GM19372 (cell line): ENCODE measurements around the gene ASTN2.

Experiments
- ATAC-seq: cut with Tn5 transposase; IDR thresholded peaks from one replicate; pipeline ENCODE4 v1.9.1; 2021; ENCODE audit warnings: mild to moderate bottlenecking, low read depth, moderate library complexity; ENCODE audit not compliant: unreplicated experiment

ASTN2 gene

DNA sequence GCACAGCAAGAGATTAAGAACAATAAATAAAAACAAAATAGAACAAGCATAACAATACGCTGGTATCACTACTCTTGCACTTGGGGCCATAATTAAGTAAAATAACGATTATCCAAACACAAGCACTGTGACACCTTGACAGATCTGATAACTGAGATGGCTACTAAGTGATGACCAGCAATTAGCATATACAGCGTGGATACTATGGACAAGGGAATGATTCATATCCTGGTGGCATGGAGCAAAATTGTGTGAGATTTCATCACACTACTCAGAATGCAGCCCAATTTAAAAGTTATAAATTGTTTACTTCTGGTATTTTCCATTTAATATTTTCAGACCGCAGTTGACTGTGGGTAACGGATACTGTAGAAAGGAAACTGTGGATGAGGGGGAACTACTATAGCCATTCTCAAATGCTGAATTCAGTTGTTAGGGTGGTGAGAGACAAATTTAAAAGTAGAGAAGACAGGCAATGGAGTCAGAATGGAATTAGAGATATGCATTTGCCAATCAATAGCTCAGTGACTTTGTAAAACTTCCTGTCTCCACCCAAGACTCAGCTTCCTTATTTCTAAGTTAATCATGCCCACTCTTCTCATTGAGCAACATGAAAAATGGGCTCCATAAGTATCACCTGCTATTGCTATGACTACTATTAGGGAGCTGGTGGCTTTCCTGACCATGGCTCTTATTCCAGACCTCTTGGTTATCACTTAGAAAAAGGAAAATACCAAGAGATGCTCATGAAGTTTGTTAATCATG lies 427.0 kb downstream of the ASTN2 start:
- ATAC-seq: no peak

DNA sequence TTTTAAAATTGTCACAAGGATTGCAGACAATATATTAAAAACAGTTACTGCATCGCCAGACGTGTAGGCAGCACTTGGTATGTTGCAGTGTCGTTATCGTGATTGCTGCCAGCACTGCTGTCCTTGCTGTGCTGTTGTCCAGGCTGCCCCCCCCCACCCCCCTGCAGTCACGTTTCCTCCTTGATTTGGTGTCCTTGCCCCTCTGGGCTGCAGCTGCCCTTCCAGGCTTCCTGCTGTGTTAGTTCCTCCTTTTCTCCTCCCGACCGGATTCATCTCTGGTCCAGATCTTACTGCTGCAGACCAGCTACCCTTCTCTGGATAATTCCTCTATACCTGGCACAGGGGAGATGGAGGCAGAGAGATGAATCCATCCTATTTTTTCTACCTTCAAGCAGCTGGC lies 428.8 kb downstream of the ASTN2 start:
- ATAC-seq: no peak

DNA sequence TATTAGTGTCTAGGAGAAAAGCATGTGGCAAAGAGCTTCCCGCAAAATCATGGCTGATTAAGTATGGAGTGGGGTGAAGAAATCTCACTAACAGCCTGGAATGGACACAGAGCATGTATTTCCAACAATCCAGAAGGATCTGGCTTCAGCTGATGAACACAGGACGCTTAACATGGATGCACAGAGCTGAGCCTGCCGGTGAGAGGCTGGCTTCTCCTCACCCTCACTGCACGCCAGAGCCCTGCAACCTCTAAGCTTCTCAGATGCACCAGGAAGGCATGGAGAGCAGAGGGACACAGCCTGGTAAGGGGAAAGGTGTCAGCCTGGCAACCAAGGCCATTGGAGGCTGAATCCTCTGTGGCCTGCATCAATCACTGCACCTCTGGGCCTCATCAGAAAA lies 429.3 kb downstream of the ASTN2 start:
- ATAC-seq: no peak

DNA sequence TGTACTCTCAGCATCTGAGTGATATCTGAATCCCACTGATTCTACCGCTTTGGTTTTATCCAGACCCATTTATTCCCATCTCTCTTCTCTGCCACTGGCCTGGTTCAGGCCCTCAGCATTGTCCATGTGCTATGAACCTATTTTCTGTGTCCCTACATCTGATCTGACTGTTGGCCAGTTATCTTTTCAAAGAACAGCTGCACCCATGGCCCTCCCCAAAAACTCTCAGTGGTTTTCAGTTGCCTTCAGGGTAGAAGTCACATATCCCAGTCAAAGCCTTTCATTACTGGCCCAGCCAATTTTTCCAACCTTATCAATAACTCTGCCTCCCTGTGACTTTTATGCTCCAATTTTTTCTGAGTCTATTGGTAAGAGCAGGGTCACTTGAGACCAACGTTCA lies 430.7 kb downstream of the ASTN2 start:
- ATAC-seq: no peak

DNA sequence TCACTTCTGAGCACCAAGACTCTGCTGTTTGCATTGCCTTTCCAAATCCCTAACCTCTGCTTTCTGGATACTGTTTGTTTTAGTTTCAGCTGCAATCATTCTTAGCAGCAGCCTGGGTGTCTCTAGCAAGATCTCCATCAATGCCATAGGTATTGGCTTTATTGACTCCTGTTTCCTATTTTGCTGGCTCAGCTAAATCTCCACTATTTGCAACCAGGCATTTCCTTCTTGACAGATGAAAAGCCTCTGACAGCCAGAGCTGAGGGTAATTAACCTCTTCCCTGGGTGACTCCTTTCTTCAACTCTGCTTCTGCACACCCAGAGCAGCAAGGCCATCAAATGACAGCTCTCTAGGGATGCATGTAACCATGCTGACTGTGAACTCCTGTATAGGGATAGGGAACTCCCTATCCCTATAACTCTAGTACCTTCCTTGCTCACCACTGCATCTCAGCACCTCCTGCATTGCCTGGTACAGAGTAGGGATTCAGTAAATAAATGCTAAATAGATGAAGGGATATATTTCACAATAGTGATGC lies 434.2 kb downstream of the ASTN2 start:
- ATAC-seq: no peak

DNA sequence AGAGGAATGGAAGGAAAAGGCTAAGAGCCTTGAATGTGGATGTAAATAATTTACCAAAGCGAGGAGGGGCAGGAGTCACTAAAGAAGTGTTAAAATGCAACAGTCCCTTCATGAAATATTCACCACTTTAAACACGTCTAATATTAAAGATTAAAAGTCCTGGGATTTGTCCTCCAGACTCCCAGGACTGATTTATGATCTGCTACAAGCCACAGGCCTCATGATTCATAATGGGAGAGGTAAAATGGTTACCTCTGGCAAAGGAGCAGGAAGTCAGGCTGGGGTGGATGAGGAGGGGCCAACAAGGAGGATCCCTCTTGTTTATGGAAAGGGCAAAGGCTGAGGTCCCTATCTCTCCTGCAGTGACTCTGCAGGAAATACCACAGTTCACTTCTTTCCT lies 435.4 kb downstream of the ASTN2 start:
- no peak for ATAC-seq

DNA sequence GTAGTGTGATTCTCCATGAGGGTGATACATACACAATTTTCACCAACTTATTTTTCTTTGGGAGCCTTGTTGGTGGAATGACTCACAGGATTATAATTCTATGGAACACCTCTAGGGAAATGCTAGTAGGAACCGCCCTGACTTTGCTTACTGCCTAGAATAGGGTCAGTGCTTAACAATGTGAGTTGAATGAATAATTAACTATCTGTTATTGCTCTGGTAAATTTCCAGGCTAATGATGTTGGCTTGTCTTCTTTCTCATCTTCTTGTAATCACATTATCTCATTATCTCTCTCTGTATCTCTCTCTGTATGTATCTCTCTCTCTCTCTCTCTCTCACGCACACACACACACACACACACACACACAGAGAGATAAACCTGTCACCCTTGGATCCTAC lies 436.7 kb downstream of the ASTN2 start:
- no peak for ATAC-seq

DNA sequence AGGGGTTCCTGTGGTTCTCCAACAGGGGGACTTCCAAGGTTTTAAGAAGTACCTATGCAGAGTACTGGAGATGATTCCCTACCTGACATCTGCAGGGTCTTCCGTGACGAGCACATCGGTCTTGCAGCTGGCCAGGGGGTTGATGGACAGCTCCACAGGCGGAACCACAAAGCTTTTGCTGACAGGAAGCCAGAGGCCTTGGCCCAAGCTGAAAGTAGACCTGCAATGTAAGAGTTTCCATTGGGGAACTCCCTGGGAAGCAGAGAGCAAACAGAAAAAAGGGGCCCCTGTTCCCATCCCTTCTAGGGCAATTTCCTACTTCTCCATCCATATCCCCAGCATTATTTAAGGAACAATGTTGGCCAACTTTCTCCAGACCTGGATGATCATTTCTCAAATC lies 439.7 kb downstream of the ASTN2 start:
- ATAC-seq: no peak

DNA sequence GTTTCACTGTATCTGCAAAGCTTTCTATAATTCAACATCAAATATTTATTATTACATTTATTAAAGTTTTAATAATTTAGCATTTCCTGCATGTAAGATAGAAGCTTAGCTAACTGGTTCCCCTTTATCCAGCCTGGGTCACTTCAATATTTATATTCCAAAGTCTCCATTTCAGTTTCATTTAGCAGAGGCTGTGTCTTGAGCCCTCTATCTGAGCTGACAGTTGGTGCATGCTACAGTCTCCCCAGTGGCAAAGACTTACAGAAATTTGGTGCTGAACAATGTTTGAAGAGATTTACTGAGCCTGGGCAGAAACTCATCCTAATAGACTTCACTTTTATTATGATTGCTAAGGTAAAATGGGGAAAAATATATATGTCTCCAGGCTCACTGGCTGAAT lies 448.7 kb downstream of the ASTN2 start:
- ATAC-seq: no peak

DNA sequence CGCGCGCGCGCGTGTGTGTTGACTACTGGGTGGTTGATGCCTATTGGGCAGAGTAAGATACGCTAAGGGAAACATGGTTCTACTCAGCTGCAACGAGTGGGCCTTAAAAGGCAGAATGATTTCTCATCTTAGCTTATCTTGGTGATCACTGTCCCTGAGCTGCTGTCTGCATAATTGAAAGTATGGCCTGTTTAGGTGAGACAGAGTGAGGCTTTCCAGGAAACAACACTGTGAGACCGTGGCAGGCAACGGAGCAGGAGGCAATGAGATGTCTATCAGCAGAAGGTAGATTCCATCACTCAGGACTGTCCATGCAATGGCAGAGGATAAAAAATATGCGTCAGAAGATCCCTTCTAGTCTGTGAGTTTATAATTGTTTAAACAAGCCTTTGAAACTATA lies 450.6 kb downstream of the ASTN2 start:
- ATAC-seq: no peak

DNA sequence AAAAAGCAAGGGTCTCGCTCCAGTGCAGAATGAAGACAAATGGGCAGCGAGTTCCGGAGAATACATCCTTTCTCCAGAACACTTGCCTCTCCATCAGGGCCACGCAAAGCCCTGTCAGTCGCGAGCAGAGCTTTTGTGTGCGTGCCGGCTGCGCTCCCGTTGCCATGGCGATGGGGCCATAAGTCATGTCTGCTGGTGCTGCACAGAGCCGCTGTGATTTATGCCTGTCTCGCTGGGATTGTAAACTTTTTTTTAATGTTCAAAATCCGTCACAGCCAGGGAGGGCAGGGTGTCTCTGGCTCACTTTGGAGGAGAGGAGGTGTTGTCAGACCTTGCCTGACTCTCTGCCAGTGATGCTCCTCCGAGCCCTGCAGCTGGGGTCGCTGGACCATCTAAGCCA lies 455.0 kb downstream of the ASTN2 start:
- no peak for ATAC-seq

DNA sequence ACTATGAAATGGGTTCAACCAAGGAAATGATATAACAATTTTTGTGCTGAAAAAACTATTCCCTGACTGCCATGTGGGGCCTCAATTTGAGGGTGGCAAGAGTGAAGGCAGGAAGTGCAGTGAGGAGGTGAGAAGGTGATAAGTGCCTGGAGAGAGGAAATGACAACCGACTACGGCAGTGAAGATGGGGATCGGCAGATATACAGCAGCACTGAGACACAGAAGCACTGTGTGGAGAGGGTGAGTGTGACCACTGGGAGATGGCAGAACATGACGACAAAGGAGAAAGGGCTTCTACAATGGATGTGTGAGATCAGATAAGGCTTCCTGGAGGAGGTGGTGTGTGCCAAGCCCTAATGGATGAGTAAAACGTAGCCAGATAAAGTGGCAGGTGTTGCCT lies 456.0 kb downstream of the ASTN2 start:
- ATAC-seq: no peak

DNA sequence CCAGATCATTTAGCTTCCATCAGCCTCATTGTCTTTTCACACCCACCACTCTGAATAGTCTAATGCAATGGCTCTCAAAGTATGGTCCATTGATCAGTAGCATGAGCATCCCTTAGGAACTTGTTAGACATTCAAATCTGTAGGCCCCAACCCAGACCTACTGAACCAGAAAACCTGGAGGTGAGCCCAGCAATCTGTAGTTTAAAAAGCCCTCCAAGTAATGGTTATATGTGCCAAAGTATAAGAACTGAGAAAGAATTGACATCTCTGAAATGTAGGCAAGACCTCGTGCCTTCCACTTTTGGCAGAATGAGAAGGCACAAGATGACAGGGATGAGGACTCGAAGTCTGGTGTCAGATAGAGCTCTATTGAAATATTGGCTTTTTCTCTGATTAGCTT lies 460.1 kb downstream of the ASTN2 start:
- no peak for ATAC-seq

DNA sequence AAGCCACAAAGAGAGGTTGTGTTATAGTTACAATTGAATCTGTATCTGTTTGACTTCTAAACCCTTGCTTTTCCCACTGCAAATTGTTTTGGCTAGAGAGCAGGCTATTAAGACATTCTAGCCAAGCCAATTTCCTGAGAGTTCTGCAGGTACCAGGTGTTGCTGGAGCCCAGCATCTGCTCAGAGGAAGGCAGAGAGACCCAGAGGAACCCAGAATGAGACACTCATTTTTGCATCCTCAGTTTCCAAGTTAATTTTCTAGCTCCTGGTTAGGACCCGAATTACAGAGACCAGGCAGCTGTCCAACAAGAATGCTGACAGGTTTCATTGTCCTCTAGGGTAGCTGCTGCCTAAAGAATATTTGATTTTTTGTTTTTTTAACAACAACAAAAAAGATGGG lies 461.6 kb downstream of the ASTN2 start:
- ATAC-seq: no peak

DNA sequence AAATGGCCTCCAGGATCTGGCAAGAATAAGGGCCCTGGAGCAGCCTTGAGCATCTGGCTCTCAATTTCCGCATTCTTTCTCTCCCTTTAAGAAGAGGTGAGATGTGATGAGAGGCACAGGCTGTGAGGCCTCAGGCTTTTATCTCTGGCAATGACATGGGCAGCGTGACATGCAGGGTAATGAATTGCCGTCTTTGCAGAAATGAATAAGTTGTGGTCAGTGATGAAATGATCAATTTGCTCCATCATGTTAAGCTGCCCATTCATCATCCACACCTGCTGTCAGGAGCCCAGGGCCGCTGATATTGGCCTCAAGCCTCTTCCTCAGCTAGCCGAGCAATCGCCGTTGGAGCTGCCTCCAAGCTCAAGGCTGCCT lies 462.4 kb downstream of the ASTN2 start:
- no peak for ATAC-seq

DNA sequence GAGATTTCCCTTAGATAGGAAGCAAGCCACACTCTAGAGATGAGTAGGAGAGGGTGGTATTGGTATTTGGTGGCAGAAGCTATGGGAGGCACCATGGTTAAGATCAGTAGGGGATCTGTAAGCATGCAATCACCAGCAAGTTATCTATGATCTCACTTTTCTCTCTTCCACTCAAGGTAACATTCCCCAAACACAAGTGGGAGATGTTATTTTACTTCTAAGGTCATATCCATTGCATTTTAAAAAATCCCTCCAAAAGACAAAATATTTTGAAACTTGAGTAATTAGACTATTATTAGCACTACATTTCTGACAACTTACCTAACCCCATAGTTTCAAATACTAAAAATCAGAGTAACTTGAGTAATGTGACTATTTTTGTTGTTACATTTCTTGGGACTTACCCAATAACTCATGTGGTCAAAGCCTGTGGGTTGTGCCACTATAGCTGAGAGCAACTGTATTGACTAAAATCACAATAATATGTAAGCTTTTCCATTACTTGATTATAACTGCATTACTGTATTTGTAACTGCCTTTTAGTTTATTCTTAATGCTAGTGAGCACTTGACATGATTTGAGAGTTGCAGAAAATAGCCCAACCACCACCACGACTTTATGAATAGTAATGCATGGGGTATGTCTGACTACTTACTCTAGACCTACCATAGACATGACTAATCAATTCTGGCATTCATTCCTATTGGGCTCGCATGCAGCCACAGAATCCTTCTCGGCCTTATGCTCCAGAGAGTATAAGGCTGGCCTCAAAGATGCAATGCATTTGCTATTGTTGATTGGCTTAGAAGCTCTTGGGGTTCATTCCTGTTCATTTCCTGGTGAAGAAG lies 463.0 kb downstream of the ASTN2 start:
- ATAC-seq: peak; percentile 66

DNA sequence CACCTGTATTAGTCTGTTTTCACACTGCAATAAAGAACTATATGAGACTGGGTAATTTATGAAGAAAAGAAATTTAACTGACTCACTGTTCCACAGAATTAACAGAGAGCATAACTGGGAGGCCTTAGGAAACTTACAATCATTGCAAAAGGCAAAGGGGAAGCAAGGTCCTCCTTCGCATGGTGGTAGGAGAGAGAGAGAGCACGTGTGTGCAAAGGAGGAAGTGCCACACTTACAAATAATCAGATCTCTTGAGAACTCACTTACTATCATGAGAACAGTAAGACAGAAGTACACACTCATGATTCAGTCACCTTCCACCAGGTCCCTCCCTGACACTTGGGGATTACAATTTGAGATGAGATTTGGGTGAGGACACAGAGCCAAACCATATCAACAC lies 469.0 kb downstream of the ASTN2 start:
- ATAC-seq: peak; percentile 55

DNA sequence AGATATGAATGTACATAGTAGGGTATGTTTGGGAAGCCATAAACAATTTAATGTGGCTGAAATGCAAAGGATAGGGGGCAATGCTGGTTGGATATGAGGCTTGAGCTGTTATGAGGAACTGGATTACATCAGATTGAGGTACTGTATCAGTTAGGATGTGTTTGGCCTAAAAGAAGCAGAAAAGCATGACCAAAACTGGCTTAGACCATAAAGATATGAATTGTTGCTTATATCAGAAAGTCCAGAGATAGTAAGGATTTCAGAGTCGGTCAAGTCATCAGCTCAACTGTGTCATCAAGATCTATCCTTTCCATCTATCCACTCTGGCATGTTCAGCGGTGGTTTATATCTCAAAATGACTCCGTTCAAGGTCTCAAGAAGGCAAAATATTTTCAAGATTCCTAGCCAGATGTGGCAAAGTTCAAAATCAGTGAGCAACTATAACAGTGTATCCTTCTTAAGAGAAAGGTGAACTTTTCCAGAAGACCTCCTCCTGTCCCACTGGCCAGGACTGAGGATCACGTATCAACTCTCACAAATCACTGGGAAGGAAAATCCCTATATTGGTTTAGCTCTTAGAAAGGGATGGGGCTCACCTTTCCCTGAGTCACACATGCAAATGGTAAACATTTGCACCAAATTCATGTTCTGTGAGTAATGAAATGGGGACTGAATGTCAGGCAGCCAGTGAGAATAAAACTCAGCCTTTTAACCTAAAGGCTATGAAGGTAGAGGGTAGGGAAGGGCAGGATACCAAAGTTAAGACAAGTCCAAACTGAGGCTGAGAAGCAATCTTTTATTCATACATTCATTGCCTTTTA lies 469.9 kb downstream of the ASTN2 start:
- no peak for ATAC-seq

DNA sequence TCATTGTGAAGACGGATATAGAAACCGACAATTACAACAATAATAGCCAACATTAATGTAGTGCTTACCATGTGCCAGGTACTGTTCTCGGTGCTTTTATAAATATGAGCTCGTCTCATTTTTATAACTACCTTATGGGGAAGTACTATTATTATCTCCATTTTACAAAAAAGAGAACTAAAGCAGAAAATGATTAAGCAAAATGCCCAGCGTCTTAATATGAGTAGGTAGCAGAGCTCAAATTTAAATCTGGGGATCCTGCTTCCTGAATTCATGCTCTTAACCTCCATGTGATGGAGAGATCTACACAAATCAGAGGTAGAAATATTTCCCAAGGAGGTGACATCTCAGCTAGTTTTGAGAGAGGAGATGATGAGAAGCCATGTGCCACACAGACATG lies 470.9 kb downstream of the ASTN2 start:
- ATAC-seq: no peak

DNA sequence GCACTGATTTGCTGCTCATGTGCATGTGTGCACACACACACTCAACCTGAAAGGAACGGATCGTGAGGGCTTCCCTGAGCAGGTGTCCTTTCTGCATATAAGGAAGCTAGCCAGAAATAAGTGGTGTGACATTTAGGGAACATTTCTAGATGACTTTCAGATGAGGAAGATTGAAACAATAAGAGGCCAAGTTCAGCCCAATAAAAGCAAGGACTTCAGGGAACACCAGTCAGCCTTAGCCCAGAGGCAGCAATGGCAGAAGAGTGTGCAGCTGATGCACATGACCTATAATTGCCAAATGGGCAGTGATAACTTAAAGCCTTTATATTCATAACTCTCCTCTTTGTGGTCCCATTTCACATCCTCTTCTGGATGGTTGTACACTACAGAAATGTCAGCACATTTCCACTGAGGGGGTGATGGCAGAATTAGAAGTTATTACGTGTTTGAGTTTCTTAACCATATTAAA lies 472.2 kb downstream of the ASTN2 start:
- ATAC-seq: peak; percentile 44

DNA sequence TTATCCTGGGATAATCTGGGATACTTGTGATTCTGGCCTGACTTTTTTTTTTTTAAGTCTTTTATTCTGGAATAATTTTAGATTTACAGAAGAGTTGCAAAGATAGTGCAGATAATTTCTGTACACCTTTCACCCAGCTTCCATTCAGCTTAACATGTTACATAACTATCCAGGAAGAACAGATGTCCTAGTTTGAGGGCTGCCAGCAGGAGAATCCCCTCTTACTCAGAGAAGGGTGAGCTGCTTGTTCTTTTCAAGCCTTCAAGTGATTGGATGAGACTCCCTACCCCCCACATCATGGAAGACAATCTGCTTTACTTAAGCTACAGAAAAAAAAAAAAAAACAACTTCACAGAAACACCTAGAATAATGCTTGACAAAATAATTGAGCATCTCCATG lies 473.6 kb downstream of the ASTN2 start:
- no peak for ATAC-seq
